ENCODE results near the gene PCDHA4. TPM values are rescaled to one million over a fixed set of nuclear protein-coding genes. Genes with fewer than 3 reads are reported as not detected.
A peak's percentile ranks its signal among the peaks of the same experiment; 100 is the strongest.

Gene PCDHA4
- total and polyA plus RNA-seq, 8 donors: 0.53 to 3.1 (median 1.1) TPM

- peak; percentile 79 to 97 (median 90) for ATAC-seq
- no peak for FAIRE-seq
- Histone ChIP-seq H3K9me3 (no peaks in the 10 kb centered on the region), H3K4me1 (no peaks in the 10 kb centered on the region), H3K36me3 (no peaks in the 10 kb centered on the region), H3K4me3 (peak within 1 kb of the TSS in 3 of 4 donors; percentile 13 to 38 (median 34)), H3K27ac (peak within 1 kb of the TSS in 3 of 4 donors; percentile 34 to 54 (median 38)), H3K27me3 (no peaks in the 10 kb centered on the region)
- TF ChIP-seq CTCF (IDR thresholded peaks at IDR 0.05): peak in 2 of 4 donors; percentile 5 to 12
- DNase-seq: no peak
- intact Hi-C loops (cut with DNase I): no loop called here
- WGBS, 2 donors: 18% methylated on average over 44 of the region's 44 CpGs; no CpG with 5 or more reads in 1 of the 2 donors
Observed at GRCh38 chr5:140855772-140856674, 49.2 kb downstream of the PCDHA4 start, which contains the start of gene PCDHA10. Gene PCDHA10, plus strand, starts transcription at chr5:140855897. Its CDS starts 152 bp downstream, at chr5:140856049.

GRCh38 chr5:140857177-140857986, 50.5 kb downstream of the PCDHA4 start:
- TF ChIP-seq CTCF (IDR thresholded peaks at IDR 0.05): no peak
- ATAC-seq (no peak), DNase-seq (peak in 1 of 6 donors; percentile 61), FAIRE-seq (no peak)
- H3K4me1 ChIP-seq: no peaks in the 10 kb centered on the region
- no peaks in the 10 kb centered on the region for H3K36me3 ChIP-seq
- no peaks in the 10 kb centered on the region for H3K27me3 ChIP-seq
- WGBS, 2 donors: 45% methylated on average over 94 of the region's 94 CpGs; no CpG with 5 or more reads in 1 of the 2 donors
- H3K4me3 ChIP-seq: no peak overlapping the region
- intact Hi-C loops (cut with DNase I): no loop called here
- H3K27ac ChIP-seq: no peak overlapping the region
- H3K9me3 ChIP-seq: no peaks in the 10 kb centered on the region

GRCh38 chr5:140857987-140858240, 51.0 kb downstream of the PCDHA4 start:
- H3K4me3 ChIP-seq: no peak overlapping the region
- no peaks in the 10 kb centered on the region for H3K36me3 ChIP-seq
- H3K9me3 ChIP-seq: no peaks in the 10 kb centered on the region
- H3K27ac ChIP-seq: no peak overlapping the region
- no peaks in the 10 kb centered on the region for H3K27me3 ChIP-seq
- no peak for TF ChIP-seq CTCF (IDR thresholded peaks at IDR 0.05)
- ATAC-seq: no peak
- 47% methylated on average over 22 of the region's 22 CpGs; no CpG with 5 or more reads in 1 of the 2 donors for WGBS, 2 donors
- no peak for FAIRE-seq
- intact Hi-C loops (cut with DNase I): no loop called here
- H3K4me1 ChIP-seq: no peaks in the 10 kb centered on the region
- DNase-seq: no peak

GRCh38 chr5:140862441-140863295, 55.8 kb downstream of the PCDHA4 start:
- no peak for FAIRE-seq
- Histone ChIP-seq H3K27ac (no peak overlapping the region), H3K4me1 (no peaks in the 10 kb centered on the region), H3K4me3 (no peak overlapping the region), H3K36me3 (no peaks in the 10 kb centered on the region), H3K27me3 (no peaks in the 10 kb centered on the region), H3K9me3 (no peaks in the 10 kb centered on the region)
- WGBS, 2 donors: 33 to 36% methylated on average over 64 to 76 of the region's 76 CpGs
- intact Hi-C loops (cut with DNase I): no loop called here
- no peak for TF ChIP-seq CTCF (IDR thresholded peaks at IDR 0.05)
- no peak for ATAC-seq
- peak in 1 of 6 donors; percentile 54 for DNase-seq

Other genes with a start within 250 kb of the PCDHA4 start
- 10 to 100 TPM in 4 of 6 donors, 1 to 10 TPM in 2; 7.0 to 14.3 (median 11.2) TPM for gene SRA1, start 249.6 kb upstream of the PCDHA4 start, total RNA-seq
- gene SRA1, start 249.6 kb upstream of the PCDHA4 start, polyA plus RNA-seq: 10 to 100 TPM; 20.5 to 29.7 TPM
- gene APBB3, start 242.5 kb upstream of the PCDHA4 start, total RNA-seq: 10 to 100 TPM in 4 of 6 donors, 1 to 10 TPM in 2; 8.1 to 20.0 (median 12.7) TPM
- 10 to 100 TPM; 48.1 to 51.0 TPM for gene APBB3, start 242.5 kb upstream of the PCDHA4 start, polyA plus RNA-seq
- 10 to 100 TPM; 17.0 to 36.5 (median 26.4) TPM for gene SLC35A4, start 242.2 kb upstream of the PCDHA4 start, total RNA-seq
- 10 to 100 TPM; 19.5 to 24.9 TPM for gene SLC35A4, start 242.2 kb upstream of the PCDHA4 start, polyA plus RNA-seq
- 10 to 100 TPM in 3 of 6 donors, 1 to 10 TPM in 3; 4.3 to 45.8 (median 16.1) TPM for gene CD14, start 173.9 kb upstream of the PCDHA4 start, total RNA-seq
- gene CD14, start 173.9 kb upstream of the PCDHA4 start, polyA plus RNA-seq: 10 to 100 TPM; 11.8 to 17.6 TPM
- gene TMCO6, start 167.6 kb upstream of the PCDHA4 start, total RNA-seq: 10 to 100 TPM in 1 of 6 donors, 1 to 10 TPM in 5; 5.5 to 12.3 (median 8.0) TPM
- 10 to 100 TPM; 17.2 to 19.7 TPM for gene TMCO6, start 167.6 kb upstream of the PCDHA4 start, polyA plus RNA-seq
- 10 to 100 TPM; 20.7 to 31.9 (median 24.2) TPM for gene NDUFA2, start 159.4 kb upstream of the PCDHA4 start, total RNA-seq
- 100 to 1,000 TPM; 106 to 125 TPM for gene NDUFA2, start 159.4 kb upstream of the PCDHA4 start, polyA plus RNA-seq
- gene IK, start 159.2 kb upstream of the PCDHA4 start, total RNA-seq: 10 to 100 TPM; 25.1 to 43.5 (median 28.1) TPM
- gene IK, start 159.2 kb upstream of the PCDHA4 start, polyA plus RNA-seq: 10 to 100 TPM; 31.2 to 53.4 TPM
- 10 to 100 TPM; 10.2 to 14.1 (median 11.9) TPM for gene WDR55, start 142.2 kb upstream of the PCDHA4 start, total RNA-seq
- 10 to 100 TPM; 17.1 to 19.2 TPM for gene WDR55, start 142.2 kb upstream of the PCDHA4 start, polyA plus RNA-seq
- gene DND1, start 133.5 kb upstream of the PCDHA4 start, total RNA-seq: 1 to 10 TPM in 1 of 6 donors, under 1 TPM in 5; 0.37 to 1.0 (median 0.56) TPM
- 1 to 10 TPM; 3.5 to 3.8 TPM for gene DND1, start 133.5 kb upstream of the PCDHA4 start, polyA plus RNA-seq
- 10 to 100 TPM; 24.7 to 34.7 (median 30.1) TPM for gene HARS1, start 115.7 kb upstream of the PCDHA4 start, total RNA-seq
- 10 to 100 TPM; 46.8 to 47.8 TPM for gene HARS1, start 115.7 kb upstream of the PCDHA4 start, polyA plus RNA-seq
- gene HARS2, start 115.6 kb upstream of the PCDHA4 start, total RNA-seq: 10 to 100 TPM in 1 of 6 donors, 1 to 10 TPM in 5; 5.9 to 15.9 (median 8.6) TPM
- 10 to 100 TPM; 12.4 to 23.6 TPM for gene HARS2, start 115.6 kb upstream of the PCDHA4 start, polyA plus RNA-seq
- gene ZMAT2, start 106.6 kb upstream of the PCDHA4 start, total RNA-seq: 10 to 100 TPM; 10.5 to 28.0 (median 15.8) TPM
- gene ZMAT2, start 106.6 kb upstream of the PCDHA4 start, polyA plus RNA-seq: 10 to 100 TPM; 21.2 to 42.9 TPM
- under 1 TPM in 4 of 6 donors, not detected in 2; 0.03 to 0.13 (median 0.09) TPM for gene PCDHA1, start 20.9 kb upstream of the PCDHA4 start, total RNA-seq
- under 1 TPM; 0.04 to 0.47 TPM for gene PCDHA1, start 20.9 kb upstream of the PCDHA4 start, polyA plus RNA-seq
- gene PCDHA2, start 12.2 kb upstream of the PCDHA4 start, total RNA-seq: under 1 TPM in 5 of 6 donors, not detected in 1; 0.08 to 0.31 (median 0.12) TPM
- under 1 TPM; 0.19 to 0.40 TPM for gene PCDHA2, start 12.2 kb upstream of the PCDHA4 start, polyA plus RNA-seq
- gene PCDHA3, start 6.0 kb upstream of the PCDHA4 start, total RNA-seq: under 1 TPM; 0.24 to 0.79 (median 0.50) TPM
- gene PCDHA3, start 6.0 kb upstream of the PCDHA4 start, polyA plus RNA-seq: 1 to 10 TPM in 1 of 2 donors, under 1 TPM in 1; 0.27 to 1.2 TPM
- gene PCDHA5, start 14.5 kb downstream of the PCDHA4 start, total RNA-seq: under 1 TPM; 0.24 to 0.92 (median 0.48) TPM
- gene PCDHA5, start 14.5 kb downstream of the PCDHA4 start, polyA plus RNA-seq: under 1 TPM; 0.80 to 0.96 TPM
- 1 to 10 TPM in 4 of 6 donors, under 1 TPM in 2; 0.31 to 1.7 (median 1.1) TPM for gene PCDHA6, start 20.9 kb downstream of the PCDHA4 start, total RNA-seq
- 1 to 10 TPM in 1 of 2 donors, under 1 TPM in 1; 0.42 to 1.6 TPM for gene PCDHA6, start 20.9 kb downstream of the PCDHA4 start, polyA plus RNA-seq
- gene PCDHA7, start 27.2 kb downstream of the PCDHA4 start, total RNA-seq: under 1 TPM; 0.19 to 0.84 (median 0.44) TPM
- gene PCDHA7, start 27.2 kb downstream of the PCDHA4 start, polyA plus RNA-seq: under 1 TPM; 0.49 to 0.96 TPM
- gene PCDHA8, start 34.1 kb downstream of the PCDHA4 start, total RNA-seq: under 1 TPM; 0.08 to 0.76 (median 0.41) TPM
- gene PCDHA8, start 34.1 kb downstream of the PCDHA4 start, polyA plus RNA-seq: under 1 TPM; 0.30 to 0.40 TPM
- under 1 TPM; 0.12 to 0.55 (median 0.23) TPM for gene PCDHA9, start 41.3 kb downstream of the PCDHA4 start, total RNA-seq
- gene PCDHA9, start 41.3 kb downstream of the PCDHA4 start, polyA plus RNA-seq: under 1 TPM in 1 of 2 donors, not detected in 1; 0.19 TPM
- 1 to 10 TPM; 1.4 to 6.7 (median 3.1) TPM for gene PCDHA10, start 48.8 kb downstream of the PCDHA4 start, total RNA-seq
- gene PCDHA10, start 48.8 kb downstream of the PCDHA4 start, polyA plus RNA-seq: under 1 TPM; 0.16 to 0.34 TPM
- 1 to 10 TPM in 4 of 6 donors, under 1 TPM in 2; 0.78 to 1.6 (median 1.2) TPM for gene PCDHA11, start 61.9 kb downstream of the PCDHA4 start, total RNA-seq
- under 1 TPM; 0.34 to 0.35 TPM for gene PCDHA11, start 61.9 kb downstream of the PCDHA4 start, polyA plus RNA-seq
- 1 to 10 TPM in 4 of 6 donors, under 1 TPM in 2; 0.75 to 1.5 (median 1.3) TPM for gene PCDHA12, start 68.2 kb downstream of the PCDHA4 start, total RNA-seq
- under 1 TPM; 0.42 to 0.54 TPM for gene PCDHA12, start 68.2 kb downstream of the PCDHA4 start, polyA plus RNA-seq
- 1 to 10 TPM in 3 of 6 donors, under 1 TPM in 3; 0.63 to 2.0 (median 1.2) TPM for gene PCDHA13, start 75.1 kb downstream of the PCDHA4 start, total RNA-seq
- under 1 TPM; 0.27 to 0.35 TPM for gene PCDHA13, start 75.1 kb downstream of the PCDHA4 start, polyA plus RNA-seq
- 1 to 10 TPM in 5 of 6 donors, under 1 TPM in 1; 0.98 to 2.0 (median 1.6) TPM for gene PCDHAC1, start 119.2 kb downstream of the PCDHA4 start, total RNA-seq
- under 1 TPM; 0.34 to 0.80 TPM for gene PCDHAC1, start 119.2 kb downstream of the PCDHA4 start, polyA plus RNA-seq
- 1 to 10 TPM in 1 of 6 donors, under 1 TPM in 5; 0.37 to 1.1 (median 0.68) TPM for gene PCDHAC2, start 159.4 kb downstream of the PCDHA4 start, total RNA-seq
- under 1 TPM; 0.08 to 0.73 TPM for gene PCDHAC2, start 159.4 kb downstream of the PCDHA4 start, polyA plus RNA-seq
- gene PCDHB1, start 244.3 kb downstream of the PCDHA4 start, total RNA-seq: under 1 TPM; 0.09 to 0.35 (median 0.14) TPM
- gene PCDHB1, start 244.3 kb downstream of the PCDHA4 start, polyA plus RNA-seq: under 1 TPM; 0.02 to 0.08 TPM

Data from pancreas (tissue), 10 donors.